Breast epithelium (tissue), 3 donors: Measurements from ENCODE around the gene ELMO1.

Experiments used
- POLR2AphosphoS5 ChIP-seq, 3 donors: sonication (generic); formaldehyde crosslinking; IDR thresholded peaks; one replicate each; pipeline ENCODE4 v1.6.1; 2017; ENCODE audit warnings: antibody characterized with exemption in 3 of 3
- TF ChIP-seq, protein P1 (sequence below), 3 donors: fragments of 450-650 bp; IDR thresholded peaks; one replicate each; pipeline ENCODE4 v1.5.1; 2016 to 2017; ENCODE audit warnings: antibody characterized with exemption in 3 of 3, mild to moderate bottlenecking in 3 of 3, moderate library complexity in 3 of 3

DNA sequence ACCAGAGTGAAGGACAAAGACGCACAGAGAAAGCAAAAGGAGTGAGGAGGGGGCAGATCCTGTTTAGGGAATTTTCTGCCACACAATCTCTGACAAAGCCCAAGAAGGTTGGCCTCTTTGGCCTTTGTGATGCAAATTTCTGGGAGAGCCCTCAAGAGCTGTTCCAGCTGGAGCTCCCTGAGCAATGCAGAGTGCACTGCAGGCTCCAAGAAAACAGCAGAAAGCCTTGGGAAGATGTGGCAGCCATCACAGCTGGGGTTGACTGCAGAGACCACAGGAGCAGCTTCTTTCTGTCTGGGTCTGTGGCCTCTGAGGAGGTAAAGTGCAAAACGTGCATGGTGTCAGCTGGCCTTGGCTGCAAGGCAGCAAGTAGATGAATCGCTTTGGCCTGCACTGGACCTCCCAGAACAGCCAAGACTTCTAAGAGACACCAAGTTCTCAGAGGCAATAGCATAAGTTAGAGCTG, 200.2 kb downstream of the ELMO1 start:
- TF ChIP-seq, protein P1, sequence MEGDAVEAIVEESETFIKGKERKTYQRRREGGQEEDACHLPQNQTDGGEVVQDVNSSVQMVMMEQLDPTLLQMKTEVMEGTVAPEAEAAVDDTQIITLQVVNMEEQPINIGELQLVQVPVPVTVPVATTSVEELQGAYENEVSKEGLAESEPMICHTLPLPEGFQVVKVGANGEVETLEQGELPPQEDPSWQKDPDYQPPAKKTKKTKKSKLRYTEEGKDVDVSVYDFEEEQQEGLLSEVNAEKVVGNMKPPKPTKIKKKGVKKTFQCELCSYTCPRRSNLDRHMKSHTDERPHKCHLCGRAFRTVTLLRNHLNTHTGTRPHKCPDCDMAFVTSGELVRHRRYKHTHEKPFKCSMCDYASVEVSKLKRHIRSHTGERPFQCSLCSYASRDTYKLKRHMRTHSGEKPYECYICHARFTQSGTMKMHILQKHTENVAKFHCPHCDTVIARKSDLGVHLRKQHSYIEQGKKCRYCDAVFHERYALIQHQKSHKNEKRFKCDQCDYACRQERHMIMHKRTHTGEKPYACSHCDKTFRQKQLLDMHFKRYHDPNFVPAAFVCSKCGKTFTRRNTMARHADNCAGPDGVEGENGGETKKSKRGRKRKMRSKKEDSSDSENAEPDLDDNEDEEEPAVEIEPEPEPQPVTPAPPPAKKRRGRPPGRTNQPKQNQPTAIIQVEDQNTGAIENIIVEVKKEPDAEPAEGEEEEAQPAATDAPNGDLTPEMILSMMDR (IDR thresholded peaks at IDR 0.05), result no peak
- TF ChIP-seq POLR2AphosphoS5 (IDR thresholded peaks at IDR 0.05), result no peak
